ENCODE results near the gene DES.

DES gene

GRCh38 chr2:219475697-219476651 is 57.8 kb downstream of the DES start:
- no peak for DNase-seq

All from NCI-H446 treated with DMSO at 0.1 percent for 48 hours (cell line).